ENCODE measurements around the gene INTU.
"Not testable (repeated sequence)": the region's sequence is repeated elsewhere in the genome, so short reads cannot be mapped to it uniquely, and the experiment has no call there.

Gene INTU

GRCh38 chr4:127648061-127648460 is 15.3 kb downstream of the INTU start:
- Histone ChIP-seq H3K4me2 (ENCODE audit: low read depth, low read length) (no peak overlapping the region), H4K20me1 (ENCODE audit: insufficient read depth, low read length) (no peaks in the 10 kb centered on the region; the same call in 1 of the 2 replicates), H2AFZ (ENCODE audit: low read length) (no peak overlapping the region), H3K4me1 (ENCODE audit: low read length) (no peaks in the 10 kb centered on the region), H3F3A (ENCODE audit: insufficient read depth, low read length) (no peaks in the 10 kb centered on the region), H3K27me3 (replicated peaks; ENCODE audit: insufficient read depth, low read length) (no peaks in the 10 kb centered on the region), H3K9me3 (replicated peaks; ENCODE audit: insufficient read depth, low read length) (no peaks in the 10 kb centered on the region), H3K4me3 (ENCODE audit: low read length) (no peak overlapping the region), H3K9me2 (replicated peaks; ENCODE audit: insufficient read depth, low read length) (no peaks in the 10 kb centered on the region), H3K27ac (ENCODE audit: low read length) (no peak overlapping the region), H3K9ac (ENCODE audit: low read length) (no peak overlapping the region), H3K36me3 (replicated peaks; ENCODE audit: insufficient read depth, low read length) (no peaks in the 10 kb centered on the region), H3K79me2 (ENCODE audit: low read length) (no peaks in the 10 kb centered on the region)
- no peak for DNase-seq
- TF ChIP-seq CTCF (IDR thresholded peaks at IDR 0.05; ENCODE audit: low read length) (no peak), EZH2 (optimal IDR thresholded peaks at IDR 0.05; ENCODE audit: low read depth, low read length) (no peak), EZH2phosphoT487 (IDR thresholded peaks at IDR 0.05; ENCODE audit: low read length) (no peak)

GRCh38 chr4:127655590-127655989 is 22.8 kb downstream of the INTU start:
- not testable (repeated sequence) for H3K4me1 ChIP-seq (ENCODE audit: low read length); H3K27ac ChIP-seq (ENCODE audit: low read length); DNase-seq; H3K79me2 ChIP-seq (ENCODE audit: low read length); H3K27me3 ChIP-seq (replicated peaks; ENCODE audit: insufficient read depth, low read length); H3F3A ChIP-seq (ENCODE audit: insufficient read depth, low read length); H4K20me1 ChIP-seq (ENCODE audit: insufficient read depth, low read length); H2AFZ ChIP-seq (ENCODE audit: low read length); H3K9ac ChIP-seq (ENCODE audit: low read length); H3K9me2 ChIP-seq (replicated peaks; ENCODE audit: insufficient read depth, low read length); H3K9me3 ChIP-seq (replicated peaks; ENCODE audit: insufficient read depth, low read length); H3K36me3 ChIP-seq (replicated peaks; ENCODE audit: insufficient read depth, low read length); H3K4me2 ChIP-seq (ENCODE audit: low read depth, low read length); H3K4me3 ChIP-seq (ENCODE audit: low read length)

- Histone ChIP-seq H3K9ac (ENCODE audit: low read length) (no peak overlapping the region), H3K27me3 (replicated peaks; ENCODE audit: insufficient read depth, low read length) (no peaks in the 10 kb centered on the region), H3K4me2 (ENCODE audit: low read depth, low read length) (no peak overlapping the region), H3K27ac (ENCODE audit: low read length) (no peak overlapping the region), H3K4me3 (ENCODE audit: low read length) (no peak overlapping the region), H3K79me2 (ENCODE audit: low read length) (no peaks in the 10 kb centered on the region), H4K20me1 (ENCODE audit: insufficient read depth, low read length) (no peaks in the 10 kb centered on the region), H3K9me3 (replicated peaks; ENCODE audit: insufficient read depth, low read length) (no peaks in the 10 kb centered on the region), H3K36me3 (replicated peaks; ENCODE audit: insufficient read depth, low read length) (no peaks in the 10 kb centered on the region), H3F3A (ENCODE audit: insufficient read depth, low read length) (no peaks in the 10 kb centered on the region), H2AFZ (ENCODE audit: low read length) (no peak overlapping the region), H3K9me2 (replicated peaks; ENCODE audit: insufficient read depth, low read length) (no peaks in the 10 kb centered on the region), H3K4me1 (ENCODE audit: low read length) (no peaks in the 10 kb centered on the region)
- TF ChIP-seq EZH2 (optimal IDR thresholded peaks at IDR 0.05; ENCODE audit: low read depth, low read length): no peak
- no peak for TF ChIP-seq EZH2phosphoT487 (IDR thresholded peaks at IDR 0.05; ENCODE audit: low read length)
- no peak for TF ChIP-seq CTCF (IDR thresholded peaks at IDR 0.05; ENCODE audit: low read length)
- no peak for DNase-seq
Measured at GRCh38 chr4:127656047-127656680, 23.4 kb downstream of the INTU start.

GRCh38 chr4:127660284-127660885 is 27.6 kb downstream of the INTU start:
- Histone ChIP-seq H2AFZ (ENCODE audit: low read length) (no peak overlapping the region), H3K4me3 (ENCODE audit: low read length) (no peak overlapping the region), H3K36me3 (replicated peaks; ENCODE audit: insufficient read depth, low read length) (no peaks in the 10 kb centered on the region), H3F3A (ENCODE audit: insufficient read depth, low read length) (no peaks in the 10 kb centered on the region), H3K9me2 (replicated peaks; ENCODE audit: insufficient read depth, low read length) (no peaks in the 10 kb centered on the region), H4K20me1 (ENCODE audit: insufficient read depth, low read length) (no peaks in the 10 kb centered on the region), H3K9me3 (replicated peaks; ENCODE audit: insufficient read depth, low read length) (no peaks in the 10 kb centered on the region), H3K4me2 (ENCODE audit: low read depth, low read length) (no peak overlapping the region), H3K9ac (ENCODE audit: low read length) (no peak overlapping the region), H3K27ac (ENCODE audit: low read length) (no peak overlapping the region), H3K79me2 (ENCODE audit: low read length) (no peaks in the 10 kb centered on the region), H3K4me1 (ENCODE audit: low read length) (no peaks in the 10 kb centered on the region), H3K27me3 (replicated peaks; ENCODE audit: insufficient read depth, low read length) (no peaks in the 10 kb centered on the region)
- no peak for DNase-seq
- no peak for TF ChIP-seq EZH2phosphoT487 (IDR thresholded peaks at IDR 0.05; ENCODE audit: low read length)
- TF ChIP-seq EZH2 (optimal IDR thresholded peaks at IDR 0.05; ENCODE audit: low read depth, low read length): no peak
- no peak for TF ChIP-seq CTCF (IDR thresholded peaks at IDR 0.05; ENCODE audit: low read length)
